ENCODE measurements around the gene DTD1. TPM values are rescaled to one million over a fixed set of nuclear protein-coding genes. Genes with fewer than 3 reads are reported as not detected.
"Not testable (repeated sequence)": the region's sequence is repeated elsewhere in the genome, so short reads cannot be mapped to it uniquely, and the experiment has no call there.

DTD1 gene
- total RNA-seq, 1 experiment from 2014 or later = 102 TPM

- DNase-seq (ENCODE audit: extremely low read depth, low read depth) = no peak
These were observed 146.8 kb downstream of the DTD1 start for GRCh38 chr20:18734525-18735189.

GRCh38 chr20:18737140-18737539 is 149.3 kb downstream of the DTD1 start:
- DNase-seq (ENCODE audit: extremely low read depth, low read depth) = no peak

GRCh38 chr20:18738055-18738454 is 150.2 kb downstream of the DTD1 start:
- peak; percentile 8 for DNase-seq (ENCODE audit: extremely low read depth, low read depth)

DNA sequence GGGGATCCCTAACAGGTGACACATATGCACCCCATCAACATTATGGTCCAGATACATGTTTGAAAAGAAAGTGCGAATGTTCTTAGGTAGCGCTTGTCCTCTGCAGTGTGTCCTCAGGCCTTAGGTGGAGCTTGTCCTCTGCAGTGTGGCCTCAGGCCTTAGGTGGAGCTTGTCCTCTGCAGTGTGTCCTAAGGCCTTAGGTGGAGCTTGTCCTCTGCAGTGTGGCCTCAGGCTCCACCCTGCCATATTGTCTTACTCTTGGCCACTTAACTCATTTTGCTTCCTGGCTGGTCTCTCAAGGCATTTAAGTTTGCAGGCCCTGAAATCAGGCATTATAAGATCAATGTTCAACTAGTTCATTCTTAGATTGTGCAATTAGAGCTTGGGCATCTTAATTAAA is 151.0 kb downstream of the DTD1 start:
- no peak for DNase-seq (ENCODE audit: extremely low read depth, low read depth)

DNA sequence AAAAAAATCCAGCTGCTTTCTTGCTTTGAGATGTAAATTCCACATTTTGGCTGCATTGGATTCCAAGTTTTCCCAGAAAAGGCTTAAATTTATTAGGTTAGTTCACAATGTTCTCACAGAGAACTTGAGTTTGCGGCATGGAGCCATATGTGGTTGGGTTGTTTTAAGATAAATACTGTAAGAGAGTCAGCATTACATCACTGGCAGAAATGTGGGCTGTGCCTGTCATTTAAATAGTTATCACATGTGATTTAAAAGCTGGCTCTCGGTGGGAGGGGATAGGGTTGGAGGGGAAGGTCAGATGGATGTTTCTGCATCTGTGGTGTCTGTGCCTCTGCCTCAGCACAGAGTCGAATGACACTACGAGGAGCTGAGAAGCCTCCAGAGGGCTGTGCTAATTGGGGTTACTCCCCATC is 151.9 kb downstream of the DTD1 start:
- no peak for DNase-seq (ENCODE audit: extremely low read depth, low read depth)

DNA sequence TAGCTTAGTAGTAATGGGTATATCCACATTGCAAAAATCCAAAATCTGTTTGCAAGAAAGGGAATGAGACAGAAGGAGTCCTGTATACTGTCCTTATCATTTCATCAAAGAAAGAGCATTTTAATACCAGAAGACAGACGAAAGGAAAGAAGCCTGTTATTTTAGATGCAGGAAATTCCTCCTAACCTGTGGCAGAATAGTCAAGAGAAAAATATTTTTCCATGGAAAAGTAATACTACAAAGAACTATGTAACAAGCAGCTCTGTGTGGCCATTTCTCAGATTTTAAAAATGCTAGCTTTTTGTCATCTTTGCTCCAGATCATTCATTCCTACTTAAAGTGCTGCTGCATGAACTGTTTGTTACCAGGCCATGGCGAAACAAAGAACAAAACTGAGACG is 152.9 kb downstream of the DTD1 start:
- no peak for DNase-seq (ENCODE audit: extremely low read depth, low read depth)

- no peak for DNase-seq (ENCODE audit: extremely low read depth, low read depth)
These were observed 155.0 kb downstream of the DTD1 start for GRCh38 chr20:18742841-18743240.

GRCh38 chr20:18743665-18744440 is 156.0 kb downstream of the DTD1 start:
- no peak for DNase-seq (ENCODE audit: extremely low read depth, low read depth)

DNA sequence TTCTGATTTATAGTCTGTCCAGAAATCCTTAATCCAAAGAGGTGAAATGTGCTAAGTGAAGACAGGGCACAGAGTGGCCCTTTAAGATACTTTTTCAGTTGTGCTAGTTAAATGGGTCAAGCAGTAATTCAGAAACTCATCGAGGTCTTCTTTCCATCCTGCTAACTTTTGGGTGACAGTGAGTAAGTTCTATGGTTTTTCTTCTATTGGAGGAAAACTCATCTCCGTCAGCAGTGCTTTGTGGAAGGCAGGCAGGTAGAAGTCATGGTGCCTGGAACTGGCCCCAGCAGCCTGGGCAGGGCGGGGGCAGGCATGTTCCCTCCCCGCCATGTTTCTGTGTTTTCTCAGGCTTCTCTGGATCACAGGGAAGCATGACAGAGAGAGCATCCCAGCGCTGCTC is 159.2 kb downstream of the DTD1 start:
- DNase-seq (ENCODE audit: extremely low read depth, low read depth) = no peak

DNA sequence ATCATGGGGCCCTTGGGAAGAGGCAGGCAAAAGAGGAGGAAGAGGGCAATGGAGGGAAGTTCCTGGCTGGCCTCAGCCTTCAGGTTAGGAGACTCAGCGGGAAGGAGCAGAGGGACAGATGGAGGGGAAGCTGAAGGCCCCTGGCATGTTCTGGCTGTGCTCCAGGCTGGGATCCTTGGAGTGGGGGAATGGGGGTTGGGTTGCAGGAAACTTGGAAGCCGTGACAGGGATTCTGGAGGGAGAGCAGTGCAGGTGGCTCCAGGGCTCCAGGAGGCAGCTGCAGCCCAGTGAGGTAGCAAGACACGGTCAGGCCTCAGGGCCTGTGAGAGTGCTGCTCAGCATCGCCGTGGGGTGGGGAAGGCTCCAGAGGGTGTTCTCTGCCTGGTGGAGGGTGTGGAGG is 161.1 kb downstream of the DTD1 start:
- DNase-seq (ENCODE audit: extremely low read depth, low read depth) = no peak

- no peak for DNase-seq (ENCODE audit: extremely low read depth, low read depth)
These were observed 161.7 kb downstream of the DTD1 start for GRCh38 chr20:18749528-18749927.

- no peak for DNase-seq (ENCODE audit: extremely low read depth, low read depth)
These were observed 162.9 kb downstream of the DTD1 start for GRCh38 chr20:18750735-18751134.

DNA sequence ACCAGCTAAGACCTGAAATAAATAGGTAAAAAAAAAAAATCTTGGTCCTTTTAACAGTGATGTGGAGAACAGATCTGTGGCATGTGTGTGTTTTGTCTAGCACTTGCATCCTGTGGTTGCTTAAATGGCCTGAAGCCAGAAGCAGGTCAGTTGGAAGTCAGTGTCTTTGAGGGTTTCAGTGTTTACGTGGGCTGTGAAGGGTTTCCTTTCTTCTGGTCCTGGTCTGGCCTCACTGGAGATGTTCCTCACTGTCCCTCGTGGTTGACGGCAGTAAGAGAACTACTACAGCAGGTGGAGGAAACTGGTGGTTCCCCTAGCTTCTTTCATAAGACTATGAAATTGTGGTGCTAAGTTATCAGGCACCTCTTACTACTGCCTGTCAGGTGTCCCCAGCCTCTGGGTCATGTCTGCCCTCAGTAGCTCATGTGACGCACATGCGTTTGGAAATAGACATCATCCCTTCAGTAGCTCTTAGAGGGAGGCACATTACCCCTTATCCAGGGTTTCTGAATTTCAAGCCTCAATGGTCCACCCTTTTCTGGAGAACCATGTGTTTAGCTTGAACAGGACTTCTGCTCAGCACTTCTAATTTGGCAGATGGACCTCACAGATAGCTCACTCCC is 166.3 kb downstream of the DTD1 start:
- no peak for DNase-seq (ENCODE audit: extremely low read depth, low read depth)

- no peak for DNase-seq (ENCODE audit: extremely low read depth, low read depth)
These were observed 166.8 kb downstream of the DTD1 start for GRCh38 chr20:18754653-18755045.

DNA sequence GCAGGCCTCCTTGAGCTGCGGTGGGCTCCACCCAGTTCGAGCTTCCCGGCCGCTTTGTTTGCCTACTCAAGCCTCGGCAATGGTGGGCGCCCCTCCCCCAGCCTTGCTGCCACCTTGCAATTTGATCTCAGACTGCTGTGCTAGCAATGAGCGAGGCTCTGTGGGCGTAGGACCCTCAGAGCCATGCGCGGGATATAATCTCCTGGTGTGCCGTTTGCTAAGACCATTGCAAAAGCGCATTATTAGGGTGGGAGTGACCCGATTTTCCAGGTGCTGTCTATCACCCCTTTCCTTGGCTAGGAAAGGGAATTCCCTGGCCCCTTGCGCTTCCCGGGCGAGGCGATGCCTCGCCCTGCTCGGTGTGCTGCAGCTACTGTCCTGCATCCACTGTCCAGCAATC is 173.0 kb downstream of the DTD1 start:
- DNase-seq (ENCODE audit: extremely low read depth, low read depth) = not testable (repeated sequence)

- no peak for DNase-seq (ENCODE audit: extremely low read depth, low read depth)
These were observed 179.8 kb downstream of the DTD1 start for GRCh38 chr20:18767676-18768075.

DNA sequence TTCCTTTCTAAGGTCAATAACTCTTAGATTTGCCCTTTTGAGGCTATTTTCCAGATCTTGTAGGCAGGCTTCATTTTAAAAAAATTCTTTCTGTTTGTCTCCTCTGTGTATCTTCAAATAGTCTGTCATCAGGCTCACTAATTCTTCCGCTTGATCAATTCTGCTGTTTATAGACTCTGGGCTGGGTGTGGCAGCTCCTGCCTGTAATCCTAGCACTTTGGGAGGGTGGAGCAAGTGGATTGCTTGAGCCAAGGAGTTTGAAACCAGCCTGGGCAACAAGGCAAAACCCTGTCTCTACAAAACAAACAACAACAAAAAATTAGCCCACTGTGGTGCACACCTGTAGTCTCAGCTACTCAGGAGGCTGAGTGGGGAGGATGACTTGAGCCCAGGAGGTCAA is 185.7 kb downstream of the DTD1 start:
- no peak for DNase-seq (ENCODE audit: extremely low read depth, low read depth)

DNA sequence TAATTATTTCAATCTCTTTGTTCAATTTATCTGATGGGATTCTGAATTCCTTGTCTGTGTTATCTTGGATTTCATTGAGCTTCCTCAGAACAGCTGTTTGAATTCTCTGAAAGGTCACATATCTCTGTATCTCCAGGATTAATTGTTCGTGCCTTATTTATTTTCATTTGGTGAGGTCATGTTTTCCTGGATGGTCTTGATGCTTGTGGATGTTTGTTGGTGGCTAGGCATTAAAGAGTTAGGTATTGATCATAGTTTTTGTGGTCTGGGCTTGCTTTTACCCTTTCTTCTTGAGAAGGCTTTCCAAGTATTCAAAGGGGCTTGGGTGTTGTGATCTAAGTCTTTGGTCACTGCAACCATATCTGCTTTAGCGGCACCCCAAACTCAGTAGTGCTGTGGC is 186.4 kb downstream of the DTD1 start:
- DNase-seq (ENCODE audit: extremely low read depth, low read depth) = no peak

DNA sequence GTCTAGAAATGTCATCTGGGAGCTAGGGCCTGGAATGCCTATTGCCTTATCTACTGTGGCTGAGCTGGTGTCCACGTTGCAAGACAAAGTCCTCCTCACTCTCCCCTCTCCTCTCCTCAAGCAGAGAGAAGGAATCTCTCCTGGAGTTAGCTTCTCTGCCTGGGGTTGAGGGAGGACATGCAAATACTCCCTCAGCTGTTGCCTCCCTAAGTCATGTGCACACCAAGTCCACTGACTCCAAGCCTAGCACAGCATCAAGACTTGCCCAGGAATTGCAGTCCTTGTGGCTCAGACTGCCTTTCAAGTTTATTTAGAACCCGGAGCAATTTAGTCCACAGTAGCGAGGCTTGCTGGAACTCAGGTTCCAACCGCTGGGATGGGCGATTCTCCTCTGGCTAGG is 187.8 kb downstream of the DTD1 start:
- DNase-seq (ENCODE audit: extremely low read depth, low read depth) = no peak

DNA sequence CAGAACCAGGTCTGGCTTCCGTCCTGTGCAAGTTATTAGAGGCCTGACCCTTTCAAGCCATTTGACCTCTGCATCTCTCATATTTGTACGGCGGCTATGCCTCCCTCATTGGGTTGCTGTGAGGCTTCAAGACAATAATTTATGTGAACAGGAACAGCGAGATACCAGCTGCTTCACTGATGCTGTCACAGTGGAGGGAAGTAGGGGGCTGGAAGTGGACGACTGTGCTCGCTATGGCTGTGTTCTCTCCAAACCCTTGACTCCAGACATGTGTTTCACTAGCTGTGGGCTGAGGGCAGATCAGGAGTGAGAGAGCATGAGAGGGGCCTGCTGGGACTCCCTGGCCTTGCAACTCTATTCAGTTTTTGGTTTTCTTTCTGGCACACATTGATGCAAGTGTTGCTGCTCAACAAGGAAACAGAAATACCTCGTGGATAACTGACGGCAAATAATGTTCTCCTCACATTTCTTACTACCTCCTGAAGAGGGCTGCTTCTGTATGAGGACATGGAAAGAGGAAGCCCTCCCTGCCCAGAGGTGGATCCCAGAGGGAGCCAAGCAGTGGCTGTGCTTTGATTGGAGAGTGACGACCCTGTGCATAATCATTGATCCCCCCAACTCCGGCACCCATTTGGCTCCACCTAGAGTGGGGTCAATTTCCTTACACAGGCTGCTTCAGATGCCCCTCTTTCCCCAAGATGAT is 191.0 kb downstream of the DTD1 start:
- no peak for DNase-seq (ENCODE audit: extremely low read depth, low read depth)

- DNase-seq (ENCODE audit: extremely low read depth, low read depth) = no peak
These were observed 192.7 kb downstream of the DTD1 start for GRCh38 chr20:18780385-18781130.

Measured in NCI-H460 (cell line).